GM04503 (cell line): Measurements from ENCODE around the gene ZNF746.
"Not testable (repeated sequence)": the region's sequence is repeated elsewhere in the genome, so short reads cannot be mapped to it uniquely, and the experiment has no call there.

Experiments used
- DNase-seq: peaks from one replicate; pipeline ENCODE4 v3.0.0-alpha.2; 2012; ENCODE audit warnings: low read depth

The ZNF746 gene

DNA sequence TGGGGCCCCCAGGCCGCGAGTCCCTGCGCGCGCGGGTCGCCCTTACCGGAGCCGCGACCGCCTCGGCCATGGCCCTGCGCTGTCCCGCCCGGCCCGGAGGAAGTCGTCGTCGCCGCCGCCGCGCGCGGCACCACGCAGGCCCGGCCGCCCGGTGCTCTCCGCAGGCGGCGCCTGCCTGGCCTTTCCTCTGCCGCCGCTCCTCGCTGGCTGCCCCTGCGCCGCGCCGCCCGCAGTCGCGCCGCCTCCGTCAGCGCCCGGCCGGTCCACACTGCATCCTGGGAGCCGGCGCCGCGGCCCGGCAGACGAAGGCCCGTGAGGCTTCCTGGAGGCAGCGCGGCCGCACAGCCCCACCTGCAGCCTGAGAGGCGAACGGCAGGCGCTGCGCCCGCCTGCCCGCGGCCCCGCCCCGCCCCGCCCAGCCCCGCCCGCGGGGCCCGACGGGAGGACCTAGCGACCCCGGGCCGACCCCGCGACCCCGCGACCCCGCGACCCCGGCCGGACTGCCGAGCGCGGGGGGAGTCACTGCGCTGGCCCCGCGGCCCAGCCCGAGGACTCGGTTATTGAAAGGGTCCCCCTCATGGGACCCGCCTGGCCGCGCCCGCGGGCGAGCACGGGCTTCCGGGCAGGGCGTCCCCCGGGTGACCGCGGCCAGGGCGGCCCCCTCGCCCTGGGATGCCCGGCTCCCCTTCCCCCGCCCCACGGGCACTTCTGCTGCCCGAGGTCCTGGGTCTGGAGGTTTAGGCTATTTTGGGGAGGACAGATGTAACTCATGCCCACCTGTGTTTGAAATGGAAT is at the start of gene ZNF746:
Gene ZNF746, minus strand, starts transcription at position 343 of the 795 bp plus-strand sequence. Its CDS starts 273 bp downstream, at position 70.
- no peak for DNase-seq

DNA sequence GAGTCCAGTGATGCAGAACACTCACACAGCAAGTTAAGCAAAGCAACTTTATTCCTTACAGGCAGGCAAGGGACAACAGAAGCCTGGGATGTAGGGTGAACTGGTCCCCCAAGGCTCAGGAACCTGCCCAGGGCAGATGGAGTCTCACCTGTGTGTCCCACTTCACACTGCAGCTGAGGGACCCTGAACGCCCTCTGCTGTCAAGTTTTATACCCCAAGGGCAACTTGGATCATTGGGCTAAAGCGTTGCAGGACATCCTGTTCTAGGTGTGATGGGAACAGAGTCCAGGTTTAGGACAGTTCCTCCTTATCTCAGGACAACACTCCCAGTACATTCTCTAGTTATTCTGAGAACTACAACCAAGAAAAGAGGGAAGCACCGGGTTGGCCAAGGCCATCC is 49.5 kb upstream of the ZNF746 start:
- no peak for DNase-seq

DNA sequence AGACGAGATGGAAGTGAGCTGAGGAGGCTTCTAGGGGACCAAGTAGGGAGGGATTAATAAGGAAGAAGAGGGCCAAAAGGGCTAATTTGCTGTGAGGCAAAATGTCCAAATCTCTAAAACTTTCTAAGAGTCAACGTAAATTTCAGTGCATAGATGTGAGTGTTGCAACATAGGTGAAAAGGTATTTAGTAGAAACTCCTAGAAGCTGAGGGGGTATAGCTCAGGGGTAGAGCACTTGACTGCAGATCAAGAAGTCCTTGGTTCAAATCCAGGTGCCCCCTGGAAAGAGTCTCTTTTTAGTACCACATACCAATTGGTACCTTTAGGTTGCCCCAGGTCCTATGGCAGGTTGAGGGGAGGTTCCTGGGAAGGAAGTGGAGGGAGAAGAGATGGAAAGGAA is 48.7 kb upstream of the ZNF746 start:
- no peak for DNase-seq

DNA sequence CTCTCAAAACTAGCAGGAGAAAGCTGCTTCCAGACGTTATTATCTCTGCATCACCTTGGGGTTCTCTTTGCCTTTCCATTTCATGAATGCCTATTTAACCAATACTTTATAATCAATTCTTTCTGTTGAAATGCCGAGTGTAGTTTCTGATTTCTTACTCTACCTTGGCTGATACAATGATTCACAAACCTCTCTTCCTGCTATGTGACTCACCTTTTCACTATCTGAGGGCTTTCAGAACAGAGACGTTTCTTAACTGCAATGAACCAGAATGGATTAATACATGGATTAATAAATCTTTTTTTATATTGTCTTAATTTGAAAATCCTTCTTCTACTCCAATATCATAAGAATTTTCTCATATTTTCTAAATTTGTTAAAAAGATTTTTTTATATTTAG is 46.4 kb upstream of the ZNF746 start:
- DNase-seq = no peak

DNA sequence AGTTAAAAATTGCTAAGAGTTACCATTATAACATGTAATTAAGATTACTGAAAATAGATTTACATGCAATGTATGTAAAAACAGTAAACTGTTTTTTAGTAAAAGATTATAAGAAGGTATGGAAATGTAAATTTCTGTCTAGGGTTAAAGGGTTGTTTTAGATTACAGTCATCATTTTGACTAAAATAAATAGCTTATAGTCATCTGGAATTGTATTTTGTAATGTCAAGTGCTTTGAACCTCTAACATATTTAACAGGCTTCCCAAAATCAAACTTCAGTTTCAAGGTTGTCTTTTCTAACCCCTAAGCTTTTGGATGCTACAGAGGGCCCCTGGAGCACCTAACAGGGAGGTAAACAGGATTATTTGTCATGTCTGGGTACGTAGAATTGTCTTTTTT is 35.0 kb upstream of the ZNF746 start:
- DNase-seq = no peak

DNA sequence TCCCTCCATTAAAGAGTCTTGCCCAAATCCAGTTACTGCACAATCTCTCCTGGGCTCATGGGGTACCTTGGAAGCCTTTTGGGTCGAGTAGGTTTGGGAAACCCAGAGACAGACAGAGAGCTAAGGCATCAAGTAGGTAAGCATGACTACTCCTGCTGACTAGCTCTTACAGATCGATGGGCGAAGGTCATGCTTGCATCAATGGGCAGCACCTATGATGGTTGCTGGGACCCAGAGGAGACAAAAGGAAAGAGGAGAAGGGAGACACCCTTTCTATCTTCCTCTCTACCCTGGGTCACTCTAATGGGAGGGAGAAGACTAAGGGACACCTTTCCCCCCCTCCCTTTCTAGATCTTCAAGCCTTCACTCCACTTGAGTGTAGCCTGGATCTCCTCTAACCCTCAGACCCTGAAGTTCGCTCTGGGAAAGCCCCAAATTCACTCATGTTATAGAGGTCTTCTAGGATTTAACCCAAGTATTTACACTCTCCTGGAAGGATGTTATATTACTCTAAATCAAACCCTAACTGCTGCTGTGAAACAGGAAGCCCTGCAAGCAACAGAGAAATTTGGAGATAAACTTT is 31.6 kb upstream of the ZNF746 start:
- DNase-seq = no peak

DNA sequence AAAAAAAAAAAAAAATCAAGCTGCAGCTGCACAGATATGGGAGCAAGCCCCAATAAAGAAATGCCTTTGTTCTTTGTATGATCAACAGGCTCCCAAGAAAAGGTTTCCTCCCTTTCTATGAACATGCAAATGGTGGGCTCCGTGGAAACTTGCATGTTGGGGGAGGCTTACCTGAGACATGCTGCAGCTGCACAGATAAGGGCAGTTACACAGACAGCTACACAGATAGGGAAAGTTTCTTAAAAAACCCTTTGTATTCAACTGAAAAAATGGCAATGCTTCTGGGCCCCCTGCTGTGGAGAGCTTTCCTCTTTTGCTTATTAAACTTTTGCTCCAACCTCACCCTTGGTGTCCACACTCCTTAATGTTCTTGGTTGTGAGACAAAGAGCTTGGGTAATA is 29.8 kb upstream of the ZNF746 start:
- DNase-seq = no peak

DNA sequence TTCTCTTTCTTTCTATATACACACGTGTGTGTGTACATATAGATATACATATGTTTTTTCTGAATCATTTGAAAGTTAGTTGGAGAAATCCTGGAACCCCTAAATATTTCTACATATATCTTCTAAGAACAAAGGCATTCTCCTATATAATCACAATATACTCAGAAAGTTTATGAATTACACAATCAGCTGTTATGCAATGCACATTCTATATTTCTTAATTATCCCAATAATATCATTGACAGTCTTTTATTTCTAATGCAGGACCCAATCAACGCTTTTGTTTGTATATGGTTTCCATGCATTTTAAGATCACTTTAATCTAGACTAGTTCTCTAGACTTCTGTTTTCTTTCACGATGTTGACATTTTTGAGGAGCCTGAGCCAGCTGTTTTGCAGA is 27.7 kb upstream of the ZNF746 start:
- DNase-seq = no peak

DNA sequence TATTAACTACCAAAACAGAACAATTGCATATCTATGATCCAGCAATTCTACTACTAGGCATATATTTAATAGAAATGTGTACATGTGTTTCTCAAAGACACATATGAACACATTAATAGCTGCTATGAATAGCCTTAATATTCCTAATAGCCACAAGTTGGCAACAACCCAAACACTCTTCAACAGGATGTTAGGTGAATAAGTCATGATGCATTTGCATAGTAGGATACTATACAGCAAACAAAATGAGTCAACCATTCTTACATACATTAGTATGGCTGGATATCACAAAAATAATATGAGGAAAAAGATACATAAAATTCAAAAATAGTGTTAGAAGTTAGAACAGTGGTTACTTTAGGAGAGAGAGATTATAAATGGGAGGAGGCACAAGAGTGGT is 26.8 kb upstream of the ZNF746 start:
- DNase-seq = no peak

DNA sequence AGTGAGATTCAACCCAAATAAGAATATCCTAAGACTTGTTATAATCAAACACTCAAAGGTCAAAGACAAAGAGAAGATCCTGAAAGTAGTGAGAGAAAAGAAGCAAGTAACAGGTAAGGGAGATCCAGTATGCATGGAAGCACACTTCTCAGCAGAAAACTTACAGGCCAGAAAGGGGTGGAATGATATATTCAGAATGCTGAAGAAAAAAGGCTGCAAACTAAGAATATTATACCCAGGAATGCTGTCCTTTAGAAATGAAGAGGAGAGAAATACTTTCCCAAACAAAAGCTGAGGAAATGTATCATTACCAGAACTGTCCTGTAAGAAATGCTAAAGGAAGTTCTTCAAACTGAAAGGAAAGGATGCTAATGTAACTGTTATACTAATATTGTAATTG is 12.6 kb upstream of the ZNF746 start:
- no peak for DNase-seq

DNA sequence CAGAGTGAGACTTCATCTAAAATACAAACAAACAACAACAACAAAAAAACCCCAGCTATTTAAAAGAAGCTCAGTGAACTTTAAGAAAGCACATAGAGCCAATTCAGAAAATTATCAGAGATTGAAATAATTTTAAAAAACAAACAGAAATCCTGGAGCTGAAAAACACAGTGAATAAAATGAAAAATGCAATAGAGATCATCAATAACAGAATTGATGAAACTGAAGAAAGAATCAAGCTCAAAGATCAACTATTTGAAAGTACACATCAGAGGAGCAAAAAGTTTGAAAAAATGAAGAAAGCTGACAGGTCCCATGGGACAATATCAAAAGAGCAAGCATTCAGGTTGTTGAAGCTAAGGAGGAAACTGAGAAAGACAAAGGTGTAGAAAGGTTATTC is 12.2 kb upstream of the ZNF746 start:
- no peak for DNase-seq

DNA sequence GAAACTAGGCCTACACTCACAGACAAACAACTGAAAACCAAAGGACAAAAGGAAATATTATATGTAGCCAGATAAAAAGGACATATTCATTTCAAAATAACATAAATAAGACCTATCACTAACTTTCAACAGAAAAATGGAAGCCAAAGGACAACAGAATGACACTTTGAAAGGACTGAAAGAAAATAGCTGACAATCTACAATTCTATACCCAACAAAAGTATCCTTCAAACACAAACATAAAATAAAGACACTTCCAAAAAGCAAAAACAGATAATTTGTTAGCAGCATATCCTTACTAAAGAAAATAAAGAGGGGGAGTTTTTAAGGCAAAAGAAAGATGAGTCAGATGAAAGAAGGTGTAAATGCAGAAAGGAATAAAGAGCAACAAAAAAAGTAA is 7.9 kb upstream of the ZNF746 start:
- DNase-seq = no peak

DNA sequence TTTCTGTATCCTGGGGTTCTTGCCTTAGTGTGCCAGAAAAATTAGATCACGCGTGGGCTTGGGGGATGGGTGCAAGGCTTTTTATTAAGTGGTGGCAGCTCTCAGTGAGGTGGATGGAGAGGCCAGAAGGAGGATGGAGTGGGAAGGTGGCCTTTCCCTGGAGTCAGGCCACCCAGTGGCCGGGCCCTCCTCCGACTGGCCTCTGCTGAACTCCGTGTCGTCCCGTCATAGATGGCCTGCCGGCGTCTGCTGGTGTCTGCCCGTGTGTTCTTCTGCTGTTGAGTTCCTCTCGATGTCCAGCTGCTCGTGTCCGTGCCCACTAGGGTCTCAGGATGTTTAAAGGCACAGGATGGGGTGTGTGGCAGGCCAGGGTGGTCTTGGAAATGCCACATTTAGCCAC is 4.0 kb upstream of the ZNF746 start:
- no peak for DNase-seq

DNA sequence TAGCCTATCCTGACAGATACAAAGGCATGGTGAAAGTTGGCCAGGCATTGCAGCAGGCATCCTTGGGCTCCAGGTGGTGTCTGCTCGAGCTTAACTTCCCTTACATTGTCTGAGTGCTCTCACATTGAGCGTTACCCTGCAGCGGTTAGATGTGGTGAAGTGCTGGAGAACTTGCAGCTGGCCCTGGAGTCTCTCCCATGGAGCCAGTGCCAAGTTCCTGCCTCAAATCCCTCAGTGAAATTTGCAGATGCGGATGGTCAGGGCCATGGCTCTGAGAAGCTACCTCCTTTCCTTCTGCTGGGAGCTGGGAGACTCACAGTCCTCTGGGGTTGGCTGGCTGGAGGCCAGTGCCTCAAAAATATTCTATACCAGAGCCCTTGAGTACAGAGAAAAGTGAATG is 3.3 kb upstream of the ZNF746 start:
- no peak for DNase-seq

DNA sequence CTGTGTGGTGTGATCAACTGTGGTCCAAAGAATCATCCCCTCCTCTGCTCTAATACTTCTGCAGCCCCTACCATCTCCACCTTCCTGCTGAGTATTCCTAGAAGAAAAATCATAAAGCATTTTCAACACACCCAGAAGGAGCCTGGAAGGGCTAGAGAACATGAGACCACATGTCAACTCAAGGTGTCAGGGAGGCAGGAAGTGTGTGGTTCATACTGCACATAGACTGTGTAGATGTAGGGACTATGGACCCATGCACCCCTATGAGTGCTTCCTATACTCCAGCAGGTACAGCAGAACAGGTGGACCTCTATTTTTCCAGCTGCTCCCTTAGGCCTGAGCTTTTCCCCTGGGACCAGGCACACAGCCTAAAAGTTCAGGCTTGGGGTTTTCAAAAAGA is 2.6 kb upstream of the ZNF746 start:
- DNase-seq = no peak

DNA sequence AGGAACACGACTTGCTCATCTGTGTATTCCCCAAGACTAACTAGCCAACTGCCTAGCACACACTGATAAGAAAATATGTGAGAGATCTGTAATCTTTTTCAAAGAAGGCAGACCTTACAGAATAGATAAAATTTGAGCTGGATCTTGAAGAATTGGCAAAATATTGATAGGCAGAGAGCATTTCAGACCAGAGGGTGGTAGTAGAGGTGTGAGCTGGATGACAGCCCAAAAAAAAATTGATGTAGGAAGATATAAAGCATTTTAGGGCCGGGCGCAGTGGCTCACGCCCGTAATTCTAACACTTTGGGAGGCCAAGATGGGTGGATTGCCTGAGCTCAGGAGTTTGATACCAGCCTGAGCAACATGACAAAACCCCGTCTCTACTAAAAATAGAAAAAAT is 1.2 kb upstream of the ZNF746 start:
- no peak for DNase-seq

DNA sequence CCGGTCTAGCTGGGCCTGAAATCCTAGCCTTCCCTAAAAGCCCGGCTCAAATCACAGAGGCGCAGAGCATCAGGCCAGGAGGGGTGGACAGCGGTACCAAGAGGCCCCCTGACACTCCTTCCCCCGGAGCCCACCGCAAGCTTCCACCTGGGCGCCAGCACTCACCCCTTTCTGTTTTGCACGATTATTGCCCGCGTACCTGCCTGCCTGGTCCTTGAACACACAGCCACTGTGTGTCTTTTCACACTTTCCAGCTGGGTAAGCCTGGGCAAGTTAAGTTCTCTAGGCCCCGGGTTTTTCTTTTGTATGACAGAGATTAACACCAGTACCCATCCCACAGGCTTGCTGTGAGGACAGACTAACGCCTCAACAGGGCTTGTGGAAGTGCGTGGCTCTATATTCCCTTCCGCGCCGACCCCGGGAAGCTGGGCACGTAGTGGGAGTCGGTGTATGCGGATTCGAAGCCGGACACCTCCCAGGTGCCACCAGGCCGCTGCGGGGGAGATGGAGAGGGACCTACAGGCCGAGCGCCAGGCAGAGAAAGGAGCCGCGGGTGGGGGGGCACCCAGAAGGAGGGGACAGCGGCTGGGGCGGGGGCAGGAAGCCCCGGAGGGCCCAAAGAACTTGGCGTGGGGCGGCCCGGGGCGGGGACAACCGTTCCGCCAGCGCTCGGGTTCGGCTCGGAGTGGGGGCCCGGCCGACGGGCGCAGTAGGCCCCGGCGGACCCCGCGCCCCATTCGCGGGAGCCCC is 792 bp downstream of the ZNF746 start:
- no peak for DNase-seq

DNA sequence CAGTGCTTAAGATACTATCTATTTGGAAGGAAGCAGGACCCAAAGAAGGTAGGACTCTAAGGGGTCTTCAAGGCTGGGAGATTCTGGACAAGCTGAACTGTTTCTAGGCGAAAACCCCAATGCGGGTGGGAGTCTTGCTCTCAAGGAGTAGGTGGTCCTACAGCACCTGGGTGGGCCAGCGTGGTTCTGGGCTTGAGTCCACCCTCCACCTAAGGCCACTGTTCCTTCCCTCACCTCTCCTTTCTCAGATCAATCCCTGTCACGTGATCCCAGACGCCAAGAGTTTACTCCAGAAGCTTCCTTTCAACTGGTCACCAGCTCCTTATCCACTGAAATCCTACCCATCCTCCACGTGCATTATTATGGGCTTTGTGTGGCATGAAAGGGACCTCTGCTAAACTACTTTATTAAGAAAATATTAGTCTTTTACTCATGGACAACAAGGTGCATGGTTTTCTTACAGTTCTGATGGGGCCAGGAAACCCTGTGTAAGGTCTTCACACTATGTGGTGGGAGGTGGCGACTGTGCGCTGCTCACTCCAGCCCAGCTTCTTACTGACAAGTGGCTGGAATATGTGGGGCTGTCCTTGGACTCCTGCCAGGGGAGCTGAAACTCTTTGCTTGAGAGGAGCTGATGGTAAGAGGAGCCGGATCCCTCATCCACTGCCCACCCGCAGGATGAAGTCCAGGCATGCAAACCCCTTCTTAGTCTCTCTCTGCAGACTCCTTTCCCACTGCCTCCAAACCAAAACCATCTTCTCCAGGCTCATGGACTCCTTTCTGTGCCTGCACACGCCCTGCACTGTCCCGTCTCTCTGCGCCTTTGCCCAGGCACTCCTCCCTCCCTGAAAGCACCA is 1.6 kb downstream of the ZNF746 start:
- no peak for DNase-seq

DNA sequence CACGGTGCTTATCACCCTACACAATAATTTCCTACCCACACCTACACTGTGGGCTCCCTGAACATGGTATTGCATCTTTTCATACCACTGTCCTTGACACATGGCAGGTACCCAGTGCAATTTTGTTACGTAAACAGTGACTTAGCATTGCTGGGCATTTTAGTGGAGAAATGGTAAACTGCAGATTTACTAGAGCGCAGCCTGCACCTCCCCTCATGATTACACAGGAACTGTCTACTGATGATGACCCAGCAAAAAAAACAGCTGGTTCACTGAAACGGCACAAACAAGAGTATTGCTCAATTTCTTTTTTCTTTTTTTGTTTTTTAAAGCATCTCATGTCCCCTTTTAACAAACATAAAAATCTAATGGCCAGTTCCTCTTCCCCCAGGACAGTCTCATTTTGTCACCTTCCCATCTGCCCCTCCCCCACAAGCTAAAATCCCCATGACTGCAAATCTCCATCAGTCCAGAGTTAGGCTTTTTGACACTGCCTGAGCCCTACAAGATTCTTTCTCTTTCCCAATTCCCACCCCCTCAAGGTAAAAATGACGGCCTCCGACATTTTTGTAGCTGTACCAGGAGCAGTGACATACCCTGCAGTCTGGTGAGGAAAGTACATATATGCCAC is 2.8 kb downstream of the ZNF746 start:
- DNase-seq = no peak

DNA sequence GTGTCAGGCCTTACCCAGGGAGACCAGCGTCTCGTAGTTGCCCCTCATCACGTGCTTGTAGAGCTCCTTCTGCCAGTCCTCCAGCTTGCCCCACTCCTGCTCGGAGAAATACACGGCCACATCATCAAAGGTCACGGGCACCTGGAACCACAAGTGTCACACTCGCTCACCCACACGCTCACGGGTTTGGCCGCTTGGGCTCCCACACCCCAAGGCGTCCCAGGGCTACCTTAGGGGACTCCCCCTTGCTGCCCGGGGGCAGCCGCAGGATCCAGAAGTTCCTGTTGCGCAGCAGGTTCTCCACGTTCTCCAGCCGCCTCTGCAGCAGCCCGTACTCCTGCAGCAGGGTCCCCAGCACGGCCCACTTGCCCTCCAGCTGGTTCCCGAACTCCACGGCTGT is 3.6 kb downstream of the ZNF746 start:
- not testable (repeated sequence) for DNase-seq

DNA sequence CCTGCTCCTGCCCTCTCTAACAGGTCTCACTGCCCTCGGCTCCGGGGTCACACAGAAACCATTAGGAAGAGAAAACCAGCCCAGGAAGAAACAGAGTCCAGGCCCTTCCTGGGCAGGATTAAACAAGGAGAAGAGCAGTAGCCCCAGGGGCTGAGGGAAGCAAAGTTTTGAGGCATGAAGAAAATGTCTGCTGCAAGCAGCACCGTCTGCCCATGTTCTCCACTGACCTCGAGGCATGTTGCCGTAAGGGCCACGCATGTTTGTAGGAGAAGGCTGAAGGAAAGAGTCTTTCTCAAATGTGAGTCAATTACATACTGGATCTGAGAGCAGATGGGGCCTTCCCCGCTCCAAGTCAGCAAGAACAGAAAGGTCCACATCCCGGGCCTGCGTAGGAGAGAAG is 4.2 kb downstream of the ZNF746 start:
- no peak for DNase-seq
